HepG2 (cell line): Measurements from ENCODE around the gene CREG2. TPM values are rescaled to one million over a fixed set of nuclear protein-coding genes. Genes with fewer than 3 reads are reported as not detected.

ENCODE experiments used
- ATAC-seq: fragments of 200-7000 bp; cut with Tn5 transposase; 3 replicates; pipeline ENCODE4 v1.9.1; 2020; ENCODE audit warnings: mild to moderate bottlenecking, moderate library complexity
- BruUV-seq: library from RNA; stranded (reverse); fragments of 400-500 nt; replicated peaks from 2 replicates; lab custom pipeline; 2021; lab: Mats Ljungman, UMichigan
- CTCF ChIA-PET: fragments of 300-600 bp; formaldehyde crosslinking; extraction: SDS; loops from one replicate; lab custom pipeline; 2021; ENCODE audit warnings: low total read pairs, inconsistent platforms, low intra/inter-chr PET ratio; lab: Yijun Ruan, JAX
- POLR2A ChIA-PET: fragments of 350-600 bp; sonication (Branson Sonifier 250); formaldehyde crosslinking; loops from one replicate; lab custom pipeline; 2020; ENCODE audit warnings: antibody characterized with exemption, inconsistent platforms; lab: Yijun Ruan, JAX
- DNase-seq: peaks from one replicate; pipeline ENCODE4 v3.0.0-alpha.2; 2015; ENCODE audit warnings: low spot score
- FAIRE-seq: peaks from 3 replicates; lab custom pipeline; 2011; peaks lifted over from hg19 to GRCh38; lab: Jason Lieb, UNC
- H2AFZ ChIP-seq: one replicate; pipeline ENCODE4 v1.6.1; 2011; ENCODE audit warnings: low read length, inconsistent platforms
- H3K27ac ChIP-seq: fragments of 300-600 bp; 3 replicates; pipeline ENCODE4 v1.8.0; 2011; ENCODE audit warnings: mixed run types, mild to moderate bottlenecking, mixed read lengths, low read length, inconsistent platforms; ENCODE audit not compliant: insufficient read depth; ENCODE audit errors: extremely low read length
- H3K27me3 ChIP-seq, 2 experiments: fragments of 200-600 bp in 1 of 2; 2 replicates in 1 of 2; 3 replicates in 1 of 2; pipeline versions ENCODE4 v1.6.0 to v1.8.0; 2011; ENCODE audit warnings: low read length in 2 of 2, mild to moderate bottlenecking in 2 of 2, moderate library complexity in 2 of 2, inconsistent platforms in 1 of 2; ENCODE audit not compliant: insufficient read depth in 2 of 2, control insufficient read depth in 1 of 2
- H3K36me3 ChIP-seq, 2 experiments: fragments of 200-600 bp in 1 of 2; replicated peaks in 1 of 2; 2 replicates in 1 of 2; 3 replicates in 1 of 2; pipeline versions ENCODE4 v1.5.1 to v1.8.0; 2011; ENCODE audit warnings: low read length in 2 of 2, inconsistent platforms in 1 of 2; ENCODE audit not compliant: insufficient read depth in 2 of 2, control insufficient read depth in 1 of 2
- H3K4me1 ChIP-seq: 2 replicates; pipeline ENCODE4 v1.5.1; 2012; ENCODE audit warnings: low read length, inconsistent platforms; ENCODE audit not compliant: insufficient read depth
- H3K4me2 ChIP-seq: 2 replicates; pipeline ENCODE4 v1.6.0; 2011; ENCODE audit warnings: low read depth, low read length, inconsistent platforms
- H3K4me3 ChIP-seq, 3 experiments: fragments of 200-600 bp in 1 of 3; sonication (generic), shearing (Covaris generic) in 1 of 3; replicated peaks in 1 of 3; 2 replicates each; pipeline ENCODE4 v1.5.1; 2011 to 2016; ENCODE audit warnings: low read length in 3 of 3, inconsistent platforms in 2 of 3, low read depth in 2 of 3, mild to moderate bottlenecking in 2 of 3, control low read depth in 1 of 3, mixed read lengths in 1 of 3; ENCODE audit not compliant: insufficient read depth in 1 of 3
- H3K79me2 ChIP-seq: one replicate; pipeline ENCODE4 v1.6.1; 2011; ENCODE audit warnings: low read length, inconsistent platforms; ENCODE audit not compliant: insufficient read depth
- H3K9ac ChIP-seq: 2 replicates; pipeline ENCODE4 v1.6.0; 2011; ENCODE audit warnings: mild to moderate bottlenecking, low read depth, low read length, inconsistent platforms; ENCODE audit not compliant: insufficient read depth
- H3K9me3 ChIP-seq: 2 replicates; pipeline ENCODE4 v1.5.1; 2012; ENCODE audit warnings: mild to moderate bottlenecking, low read length
- H4K20me1 ChIP-seq: 2 replicates; pipeline ENCODE4 v1.6.0; 2011; ENCODE audit warnings: inconsistent platforms, mild to moderate bottlenecking, low read length, moderate library complexity; ENCODE audit not compliant: insufficient read depth
- HNF4A ChIP-seq: sonication (generic); formaldehyde crosslinking; IDR thresholded peaks from 2 replicates; pipeline ENCODE4 v1.4.0; 2020; ENCODE audit warnings: missing genetic modification reagents
- IRF1 ChIP-seq: sonication (generic); formaldehyde crosslinking; IDR thresholded peaks from 2 replicates; pipeline ENCODE4 v1.4.0; 2020; ENCODE audit warnings: low read depth, mild to moderate bottlenecking, missing genetic modification reagents
- MBD4 ChIP-seq: IDR thresholded peaks from 2 replicates; pipeline ENCODE4 v1.6.1; 2012; ENCODE audit warnings: low read length, inconsistent platforms, borderline replicate concordance
- SIN3B ChIP-seq: fragments of 150-350 bp; IDR thresholded peaks from 2 replicates; pipeline ENCODE4 v1.6.1; 2014; ENCODE audit warnings: low read length
- SMARCE1 ChIP-seq: fragments of 450-650 bp; IDR thresholded peaks from 2 replicates; pipeline ENCODE4 v1.6.1; 2017; ENCODE audit warnings: borderline replicate concordance
- SNAPC4 ChIP-seq: sonication (generic); formaldehyde crosslinking; IDR thresholded peaks from 2 replicates; pipeline ENCODE4 v1.4.0; 2020; ENCODE audit warnings: mild to moderate bottlenecking, missing genetic modification reagents
- TCF12 ChIP-seq, 2 experiments: fragments of 450-650 bp in 1 of 2; sonication (generic) in 1 of 2; formaldehyde crosslinking in 1 of 2; IDR thresholded peaks; 2 replicates each; pipeline versions ENCODE4 v1.6.1 to v1.8.0; 2017 to 2022; ENCODE audit warnings: antibody characterized with exemption in 1 of 2, mild to moderate bottlenecking in 1 of 2, missing genetic modification reagents in 1 of 2, moderate library complexity in 1 of 2
- TMF1 ChIP-seq: sonication (generic); formaldehyde crosslinking; IDR thresholded peaks from 2 replicates; pipeline ENCODE4 v1.8.1; 2022; ENCODE audit warnings: low read depth, missing genetic modification reagents
- ZNF329 ChIP-seq: sonication (generic); formaldehyde crosslinking; IDR thresholded peaks from 2 replicates; pipeline ENCODE4 v1.9.0; 2021; ENCODE audit warnings: low read depth, mild to moderate bottlenecking, missing genetic modification reagents
- ZNF496 ChIP-seq: sonication (generic); formaldehyde crosslinking; IDR thresholded peaks from 2 replicates; pipeline ENCODE4 v1.8.1; 2023; ENCODE audit warnings: mild to moderate bottlenecking, moderate library complexity, missing genetic modification reagents; ENCODE audit not compliant: insufficient replicate concordance
- WGBS: methylation state at CpG from one replicate; pipeline ENCODE4 v1.1.6; 2017; ENCODE audit warnings: low lambda C conversion rate; 5-methylcytosine and 5-hydroxymethylcytosine counted together
- in situ Hi-C: cut with HindIII; loops from 2 replicates; pipeline ENCODE4 v1.10.0; 2017; ENCODE audit warnings: low pct_unique_long_range_greater_than_20kb; ENCODE audit not compliant: extremely low pct_ligation_motif_present
- intact Hi-C: fragments of 100-400 bp; cut with micrococcal nuclease; formaldehyde crosslinking; loops from one replicate; pipeline ENCODE4 v1.10.0; 2022; ENCODE audit not compliant: unreplicated experiment
- polyA plus RNA-seq, 8 experiments: library from polyadenylated mRNA; depleted of rRNA in 3 of 8; stranded (reverse) in 7 of 8; unstranded in 1 of 8; fragments of >200 nt; fragmentation: Illumina TruSeq in 4 of 8; extraction: Trizol in 4 of 8; gene quantifications; 2 replicates each; pipeline versions ENCODE4 v1.2.1 to v1.2.3, GENCODE V29; 2011 to 2016; ENCODE audit warnings: low read depth in 4 of 8, missing spikeins in 1 of 8, mixed read lengths in 1 of 8; ENCODE audit not compliant: insufficient read depth in 1 of 8
- total RNA-seq, 5 experiments: library from RNA; depleted of rRNA; stranded (reverse); fragments of >200 nt; fragmentation: Illumina TruSeq; extraction: Trizol; gene quantifications; 2 replicates each; pipeline ENCODE4 v1.2.3, GENCODE V29; 2016; ENCODE audit warnings: low read depth in 1 of 5
- TF ChIP-seq, protein P1 (sequence below): sonication (generic); formaldehyde crosslinking; IDR thresholded peaks from 2 replicates; pipeline ENCODE4 v1.4.0; 2020; ENCODE audit warnings: mild to moderate bottlenecking, low read depth, missing genetic modification reagents
- TF ChIP-seq, protein P2 (sequence below): IDR thresholded peaks from 2 replicates; pipeline ENCODE4 v1.6.1; 2018; ENCODE audit warnings: missing genetic modification reagents, mild to moderate bottlenecking, missing compliant biosample characterization
- TF ChIP-seq, protein P3 (sequence below): sonication (generic); formaldehyde crosslinking; IDR thresholded peaks from 2 replicates; pipeline ENCODE4 v1.4.0; 2020; ENCODE audit warnings: mild to moderate bottlenecking, missing genetic modification reagents

The CREG2 gene
- total and polyA plus RNA-seq, 2 of the 13 experiments (the other 11 are each of a cell fraction or from before 2014, with no cell fraction given): 0.18 to 0.26 TPM

DNA sequence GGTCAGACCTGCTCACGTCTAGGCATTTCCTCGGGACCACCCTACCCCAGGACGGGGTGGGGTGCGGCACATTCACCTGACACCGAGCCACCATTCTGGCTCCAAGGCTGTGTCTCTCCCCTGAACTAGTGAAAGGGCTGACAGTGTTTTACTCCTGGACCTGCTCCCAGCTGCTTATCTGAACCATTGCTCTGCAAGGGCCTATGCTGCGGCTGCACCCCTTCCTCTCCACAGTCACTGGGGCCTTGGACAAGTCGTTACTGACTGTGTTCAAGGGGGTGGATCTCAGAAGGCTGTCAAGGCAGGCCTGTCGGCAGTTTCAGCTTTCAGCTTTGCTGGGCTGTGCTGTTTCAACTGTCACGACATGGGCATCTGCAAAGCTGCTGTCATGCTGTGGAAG, 11.7 kb downstream of the CREG2 start:
- Histone ChIP-seq H2AFZ (no peak overlapping the region), H3K9ac (no peak overlapping the region), H3K9me3 (no peaks in the 10 kb centered on the region), H4K20me1 (no peaks in the 10 kb centered on the region), H3K4me2 (no peak overlapping the region), H3K36me3 (no peaks in the 10 kb centered on the region), H3K79me2 (no peaks in the 10 kb centered on the region), H3K4me3 (no peak overlapping the region), H3K4me1 (0 out of 2 replicates have a peak, but pooled peaks cover 7% of the 10 kb centered on the region), H3K27me3 (peaks cover 6 to 66% of the 10 kb centered on the region in 2 experiments; a peak in 4 of 5 replicates), H3K27ac (no peak overlapping the region)
- ATAC-seq: peak; percentile 27; the same call in 1 of the 3 replicates
- no peak for DNase-seq
- no TSS peak for BruUV-seq
- CTCF ChIA-PET: no interaction called here
- in situ Hi-C loops: no loop called here
- POLR2A ChIA-PET: no interaction called here
- intact Hi-C loops: no loop called here
- 25% methylated on average over 4 of the region's 9 CpGs for WGBS
- FAIRE-seq: no peak
- TF ChIP-seq, protein P1, sequence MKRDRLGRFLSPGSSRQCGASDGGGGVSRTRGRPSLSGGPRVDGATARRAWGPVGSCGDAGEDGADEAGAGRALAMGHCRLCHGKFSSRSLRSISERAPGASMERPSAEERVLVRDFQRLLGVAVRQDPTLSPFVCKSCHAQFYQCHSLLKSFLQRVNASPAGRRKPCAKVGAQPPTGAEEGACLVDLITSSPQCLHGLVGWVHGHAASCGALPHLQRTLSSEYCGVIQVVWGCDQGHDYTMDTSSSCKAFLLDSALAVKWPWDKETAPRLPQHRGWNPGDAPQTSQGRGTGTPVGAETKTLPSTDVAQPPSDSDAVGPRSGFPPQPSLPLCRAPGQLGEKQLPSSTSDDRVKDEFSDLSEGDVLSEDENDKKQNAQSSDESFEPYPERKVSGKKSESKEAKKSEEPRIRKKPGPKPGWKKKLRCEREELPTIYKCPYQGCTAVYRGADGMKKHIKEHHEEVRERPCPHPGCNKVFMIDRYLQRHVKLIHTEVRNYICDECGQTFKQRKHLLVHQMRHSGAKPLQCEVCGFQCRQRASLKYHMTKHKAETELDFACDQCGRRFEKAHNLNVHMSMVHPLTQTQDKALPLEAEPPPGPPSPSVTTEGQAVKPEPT (CRISPR knock-in tag): no peak
- TF ChIP-seq, protein P2, sequence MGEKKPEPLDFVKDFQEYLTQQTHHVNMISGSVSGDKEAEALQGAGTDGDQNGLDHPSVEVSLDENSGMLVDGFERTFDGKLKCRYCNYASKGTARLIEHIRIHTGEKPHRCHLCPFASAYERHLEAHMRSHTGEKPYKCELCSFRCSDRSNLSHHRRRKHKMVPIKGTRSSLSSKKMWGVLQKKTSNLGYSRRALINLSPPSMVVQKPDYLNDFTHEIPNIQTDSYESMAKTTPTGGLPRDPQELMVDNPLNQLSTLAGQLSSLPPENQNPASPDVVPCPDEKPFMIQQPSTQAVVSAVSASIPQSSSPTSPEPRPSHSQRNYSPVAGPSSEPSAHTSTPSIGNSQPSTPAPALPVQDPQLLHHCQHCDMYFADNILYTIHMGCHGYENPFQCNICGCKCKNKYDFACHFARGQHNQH: no peak
- TF ChIP-seq HNF4A (CRISPR knock-in tag) (no peak), ZNF496 (CRISPR knock-in tag) (no peak), SNAPC4 (no peak), IRF1 (no peak), TCF12 (IDR thresholded peaks at IDR 0.05) (no peak), TCF12 (CRISPR knock-in tag; IDR thresholded peaks at IDR 0.05) (no peak), TMF1 (no peak), MBD4 (no peak), SMARCE1 (no peak), SIN3B (no peak), ZNF329 (CRISPR knock-in tag) (no peak)
- TF ChIP-seq, protein P3, sequence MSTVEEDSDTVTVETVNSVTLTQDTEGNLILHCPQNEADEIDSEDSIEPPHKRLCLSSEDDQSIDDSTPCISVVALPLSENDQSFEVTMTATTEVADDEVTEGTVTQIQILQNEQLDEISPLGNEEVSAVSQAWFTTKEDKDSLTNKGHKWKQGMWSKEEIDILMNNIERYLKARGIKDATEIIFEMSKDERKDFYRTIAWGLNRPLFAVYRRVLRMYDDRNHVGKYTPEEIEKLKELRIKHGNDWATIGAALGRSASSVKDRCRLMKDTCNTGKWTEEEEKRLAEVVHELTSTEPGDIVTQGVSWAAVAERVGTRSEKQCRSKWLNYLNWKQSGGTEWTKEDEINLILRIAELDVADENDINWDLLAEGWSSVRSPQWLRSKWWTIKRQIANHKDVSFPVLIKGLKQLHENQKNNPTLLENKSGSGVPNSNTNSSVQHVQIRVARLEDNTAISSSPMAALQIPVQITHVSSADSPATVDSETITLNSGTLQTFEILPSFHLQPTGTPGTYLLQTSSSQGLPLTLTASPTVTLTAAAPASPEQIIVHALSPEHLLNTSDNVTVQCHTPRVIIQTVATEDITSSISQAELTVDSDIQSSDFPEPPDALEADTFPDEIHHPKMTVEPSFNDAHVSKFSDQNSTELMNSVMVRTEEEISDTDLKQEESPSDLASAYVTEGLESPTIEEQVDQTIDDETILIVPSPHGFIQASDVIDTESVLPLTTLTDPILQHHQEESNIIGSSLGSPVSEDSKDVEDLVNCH (CRISPR knock-in tag): no peak
